Skeletal muscle cell (primary cell): ENCODE data around the gene HERC6.
"Not testable (repeated sequence)": the region's sequence is repeated elsewhere in the genome, so short reads cannot be mapped to it uniquely, and the experiment has no call there.

Experiments used
- DNase-seq: peaks from one replicate; pipeline ENCODE4 v3.0.0-alpha.2; 2010; ENCODE audit warnings: low read depth
- H3K4me3 ChIP-seq: 2 replicates; pipeline ENCODE4 v1.5.1; 2011; ENCODE audit warnings: low read depth, mild to moderate bottlenecking, control low read depth, low read length, moderate library complexity

HERC6 gene

GRCh38 chr4:88378691-88379559 lies at the start of gene HERC6:
HERC6 (plus strand) TSS chr4:88378852; CDS start chr4:88378922, 70 bp downstream.
- H3K4me3 ChIP-seq: peak within 1 kb of the TSS; percentile 84
- DNase-seq: peak; percentile 41

- peak; percentile 78 for DNase-seq
- no peak overlapping the region for H3K4me3 ChIP-seq
Observed at GRCh38 chr4:88333741-88334405, 44.8 kb upstream of the HERC6 start.

GRCh38 chr4:88335092-88335665 lies 43.5 kb upstream of the HERC6 start:
- H3K4me3 ChIP-seq: no peak overlapping the region
- DNase-seq: peak; percentile 41

DNA sequence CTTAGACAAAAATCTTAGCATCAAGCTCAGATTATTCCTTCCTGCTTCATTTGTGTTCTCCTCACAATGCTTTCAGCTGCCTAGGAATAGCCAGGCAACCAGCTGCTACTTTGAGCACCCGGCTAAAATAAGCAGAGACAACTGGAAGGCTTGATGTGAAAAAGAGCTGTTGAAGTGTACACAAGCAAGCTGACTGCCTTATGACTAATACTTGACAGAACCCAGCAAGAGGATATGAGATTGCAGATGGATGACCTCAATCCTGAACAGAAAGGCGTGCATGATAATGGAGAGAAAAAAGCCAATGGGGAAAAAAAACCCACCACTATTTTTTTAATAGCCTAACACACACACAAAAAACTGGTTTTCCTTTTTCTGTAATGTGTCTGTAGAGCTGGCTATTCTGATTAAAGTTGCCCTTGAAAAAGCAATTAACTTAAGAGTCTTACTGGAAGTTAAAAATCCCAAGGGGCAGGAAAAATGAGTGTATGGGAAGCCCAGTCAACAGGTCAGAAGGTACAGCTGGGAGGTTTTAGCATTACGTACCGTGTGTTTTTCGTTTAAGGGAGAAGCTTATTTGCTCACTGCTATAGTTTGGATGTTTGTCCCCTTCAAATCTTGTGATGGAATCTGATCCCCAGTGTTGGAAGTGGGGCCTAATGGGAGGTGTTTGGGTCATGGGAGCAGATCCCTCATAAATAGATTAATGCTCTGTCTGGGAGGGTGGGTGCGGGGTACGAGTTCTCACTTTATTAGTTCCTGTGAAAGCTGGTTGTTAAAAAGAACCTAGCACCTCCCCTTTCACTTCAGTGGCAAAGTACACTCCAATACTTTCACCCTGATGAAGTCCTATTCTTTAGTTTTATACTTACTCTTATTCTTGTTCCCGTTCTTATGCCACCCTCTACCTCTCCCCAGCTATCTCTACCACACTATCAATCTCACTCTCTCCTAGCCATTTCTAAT lies 37.1 kb upstream of the HERC6 start:
- H3K4me3 ChIP-seq: no peak overlapping the region
- DNase-seq: peak; percentile 96

- DNase-seq, H3K4me3 ChIP-seq: not testable (repeated sequence)
Observed at GRCh38 chr4:88346902-88347301, 31.8 kb upstream of the HERC6 start.

DNA sequence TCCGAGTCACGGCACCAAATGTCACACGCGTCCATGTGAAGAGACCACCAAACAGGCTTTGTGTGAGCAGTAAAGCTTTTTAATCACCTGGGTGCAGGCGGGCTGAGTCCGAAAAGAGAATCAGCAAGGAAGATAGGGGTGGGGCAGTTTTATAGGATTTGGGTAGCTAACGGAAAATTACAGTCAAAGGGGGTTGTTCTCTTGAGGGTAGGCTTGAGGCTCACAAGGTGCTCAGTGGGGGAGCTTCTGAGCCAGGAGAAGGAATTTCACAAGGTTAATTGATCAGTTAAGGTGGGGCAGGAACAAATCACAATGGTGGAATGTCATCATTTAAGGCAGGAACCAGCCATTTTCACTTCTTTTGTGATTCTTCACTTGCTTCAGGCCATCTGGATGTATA lies 29.9 kb upstream of the HERC6 start:
- not testable (repeated sequence) for H3K4me3 ChIP-seq, DNase-seq

DNA sequence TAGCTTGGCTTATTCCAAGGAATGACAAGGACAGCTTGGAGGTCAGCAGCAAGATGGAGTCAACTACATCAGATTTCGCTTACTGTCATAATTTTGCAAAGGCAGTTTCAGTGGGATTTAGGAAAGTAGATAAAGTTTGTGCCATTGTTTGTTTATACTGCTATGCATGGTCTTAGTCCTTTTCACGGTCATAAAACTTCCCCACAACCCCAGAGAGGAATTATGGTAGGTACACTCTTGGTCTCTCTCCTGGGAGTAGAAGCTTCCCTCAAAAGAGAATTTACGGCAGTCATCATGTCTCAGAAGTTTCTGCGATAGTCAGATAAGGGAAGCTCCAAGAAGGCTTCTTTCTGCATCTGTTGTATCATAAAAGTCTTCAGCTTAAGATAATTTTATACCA lies 27.9 kb upstream of the HERC6 start:
- no peak overlapping the region for H3K4me3 ChIP-seq
- DNase-seq: no peak

DNA sequence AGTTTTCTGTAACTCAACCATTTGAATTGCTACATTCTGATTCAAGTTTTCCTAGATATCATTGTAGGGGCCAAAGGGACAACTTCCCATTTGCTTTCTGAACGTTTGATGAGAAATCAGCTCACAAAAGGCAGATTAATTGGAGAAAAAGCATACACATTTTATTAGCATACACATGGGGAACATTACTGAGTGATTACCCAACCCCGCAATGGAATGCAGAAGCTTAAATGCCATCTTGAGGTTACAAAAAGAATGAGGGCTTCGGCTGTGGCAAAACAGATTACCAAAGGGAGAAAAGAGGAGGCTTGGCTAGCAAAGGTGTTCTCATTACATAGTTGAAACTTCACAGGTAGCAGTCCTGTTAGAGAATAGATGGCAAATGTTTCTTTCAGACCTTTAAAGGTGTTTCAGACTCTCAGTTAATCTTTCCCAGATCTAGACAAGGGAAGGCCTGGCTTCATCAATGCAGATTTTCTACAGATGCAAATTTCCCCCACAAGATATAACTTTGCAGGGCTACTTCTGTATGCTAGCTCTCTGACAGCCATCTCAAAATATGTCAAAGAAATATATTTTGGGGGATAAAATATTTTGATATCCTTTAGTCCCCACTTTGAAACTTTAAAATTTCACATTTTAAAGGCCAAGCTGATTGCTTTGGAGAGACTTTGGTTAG lies 26.5 kb upstream of the HERC6 start:
- DNase-seq: peak; percentile 30
- H3K4me3 ChIP-seq: no peak overlapping the region

GRCh38 chr4:88353324-88353723 lies 25.3 kb upstream of the HERC6 start:
- no peak overlapping the region for H3K4me3 ChIP-seq
- DNase-seq: no peak

GRCh38 chr4:88356771-88357170 lies 21.9 kb upstream of the HERC6 start:
- no peak for DNase-seq
- no peak overlapping the region for H3K4me3 ChIP-seq

DNA sequence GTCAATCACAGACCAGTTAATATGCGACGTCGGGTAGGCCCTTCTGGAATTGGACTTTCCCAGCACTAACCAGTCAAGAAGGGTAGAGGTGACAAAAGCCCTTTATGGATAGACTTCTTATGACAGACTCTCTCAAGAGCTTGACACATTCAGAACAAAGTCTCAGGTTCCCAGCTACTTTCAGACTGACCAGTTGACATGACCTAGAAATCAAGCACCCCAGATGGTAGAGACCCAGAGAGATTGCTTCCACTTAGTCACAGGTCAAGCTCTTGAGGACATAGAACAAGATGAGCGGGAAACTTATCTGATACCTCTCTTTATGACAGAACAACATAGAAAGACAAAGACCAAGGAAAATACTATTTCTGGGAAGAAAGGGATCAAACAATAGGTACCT lies 21.4 kb upstream of the HERC6 start:
- H3K4me3 ChIP-seq: no peak overlapping the region
- DNase-seq: no peak

DNA sequence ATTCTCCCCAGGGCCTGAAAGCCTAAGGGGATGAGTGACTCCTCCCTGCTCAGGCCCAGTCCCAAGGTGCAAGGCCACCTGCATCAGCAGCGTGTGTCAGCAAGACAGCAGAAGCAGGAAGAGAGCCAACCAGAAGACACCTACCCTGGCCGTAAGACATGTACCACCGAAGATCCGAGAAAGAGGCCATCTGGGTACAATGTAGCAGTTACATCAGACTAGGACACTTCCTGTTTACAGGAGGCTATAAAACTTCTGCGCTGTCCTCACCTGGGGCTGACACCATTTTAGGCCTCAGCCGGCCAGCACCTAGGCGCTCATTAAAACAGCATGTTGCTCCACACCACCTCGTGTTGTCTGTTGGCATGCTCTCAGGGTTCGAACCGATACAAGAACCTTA lies 19.1 kb upstream of the HERC6 start:
- no peak overlapping the region for H3K4me3 ChIP-seq
- DNase-seq: no peak

- DNase-seq: no peak
- no peak overlapping the region for H3K4me3 ChIP-seq
Observed at GRCh38 chr4:88360256-88360655, 18.4 kb upstream of the HERC6 start.

GRCh38 chr4:88360791-88361190 lies 17.9 kb upstream of the HERC6 start:
- no peak overlapping the region for H3K4me3 ChIP-seq
- DNase-seq: no peak

GRCh38 chr4:88361217-88361773 lies 17.4 kb upstream of the HERC6 start:
- not testable (repeated sequence) for H3K4me3 ChIP-seq, DNase-seq

DNA sequence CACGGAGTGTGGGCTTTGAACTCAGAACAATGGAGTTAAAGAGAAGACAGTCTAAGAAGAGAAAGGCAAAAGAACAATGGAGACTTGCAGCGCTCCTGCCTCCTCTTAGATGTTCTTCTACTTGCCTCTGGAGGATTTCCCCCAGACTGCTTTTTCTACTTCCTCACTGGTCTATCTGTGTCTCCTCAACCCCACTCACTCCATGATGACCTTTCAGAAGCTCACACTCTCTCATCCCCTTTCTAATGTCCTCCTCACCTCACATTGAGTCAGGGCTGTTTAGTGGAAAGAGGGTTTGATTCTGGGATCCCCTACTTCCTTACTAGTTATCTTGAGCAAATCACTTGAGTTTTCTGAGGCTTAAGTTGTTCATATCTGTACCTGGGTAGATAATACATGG lies 12.2 kb upstream of the HERC6 start:
- DNase-seq: no peak
- no peak overlapping the region for H3K4me3 ChIP-seq

DNA sequence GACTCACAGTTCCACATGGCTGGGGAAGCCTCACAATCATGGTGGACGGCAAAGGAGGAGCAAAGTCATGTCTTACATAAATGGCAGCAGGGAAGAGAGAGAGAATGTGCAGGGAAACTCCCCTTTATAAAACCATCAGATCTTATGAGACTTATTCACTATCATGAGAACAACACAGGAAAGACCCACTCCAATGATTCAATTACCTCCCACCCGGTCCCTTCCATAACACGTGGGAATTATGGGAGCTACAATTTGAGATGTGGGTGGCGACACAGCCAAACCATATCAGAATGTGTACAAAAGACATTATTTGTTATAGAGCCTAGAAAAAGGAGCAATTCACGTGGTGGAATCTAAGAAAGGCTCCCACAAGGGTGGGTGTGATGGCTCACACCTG lies 10.8 kb upstream of the HERC6 start:
- no peak for DNase-seq
- H3K4me3 ChIP-seq: no peak overlapping the region

DNA sequence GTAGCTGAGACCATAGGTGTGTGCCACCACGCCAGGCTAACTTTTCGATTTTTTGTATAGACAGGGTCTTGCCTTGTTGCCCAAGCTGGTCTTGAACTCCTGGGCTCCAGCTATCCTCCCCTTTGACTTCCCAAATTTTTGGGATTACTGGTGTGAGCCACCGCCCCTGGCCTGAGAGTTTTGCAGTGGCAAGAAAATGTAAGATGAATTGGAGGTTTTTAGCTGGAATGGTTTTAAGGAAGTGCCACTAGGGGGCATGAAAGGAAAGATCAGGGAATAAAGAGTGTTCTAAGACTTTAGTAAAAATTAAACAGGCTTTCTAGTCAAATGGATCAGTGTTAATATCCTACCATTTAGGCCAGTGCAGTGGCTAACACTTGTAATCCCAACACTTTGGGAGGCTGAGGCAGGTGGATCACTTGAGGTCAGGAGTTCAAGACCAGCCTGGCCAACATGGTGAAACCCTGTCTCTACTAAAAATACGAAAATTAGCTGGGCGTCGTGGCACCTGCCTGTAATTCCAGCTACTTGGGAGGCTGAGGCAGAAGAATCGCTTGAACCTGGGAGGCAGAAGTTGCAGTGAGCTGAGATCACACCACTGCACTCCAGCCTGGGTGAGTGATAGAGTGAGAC lies 9.4 kb upstream of the HERC6 start:
- H3K4me3 ChIP-seq, DNase-seq: not testable (repeated sequence)
